ENCODE data around the gene RAB3GAP2. TPM values are rescaled to one million over a fixed set of nuclear protein-coding genes. Genes with fewer than 3 reads are reported as not detected.
"Not testable (repeated sequence)": the region's sequence is repeated elsewhere in the genome, so short reads cannot be mapped to it uniquely, and the experiment has no call there.

Gene RAB3GAP2
- total RNA-seq, 6 experiments from 2014 or later: 13.3 to 20.4 (median 18.4) TPM

DNA sequence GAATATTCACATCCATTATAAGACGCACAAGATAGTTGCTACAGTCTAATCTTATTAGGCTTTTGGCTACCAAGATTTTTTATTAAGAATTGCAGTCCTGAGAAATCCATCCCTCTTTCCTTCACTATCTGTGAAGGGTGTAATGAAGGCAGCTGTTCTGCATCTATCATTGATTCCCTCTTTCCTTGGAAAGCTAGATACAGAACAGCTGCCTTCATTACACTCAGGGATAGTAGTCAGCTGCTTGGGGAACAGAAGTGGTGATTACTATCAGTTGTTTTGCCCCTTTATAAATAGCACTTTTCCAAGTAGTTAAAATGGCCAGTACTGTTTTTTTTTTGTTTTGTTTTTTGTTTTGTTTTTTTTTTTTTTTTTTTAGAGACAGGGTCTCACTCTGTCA is 108.1 kb downstream of the RAB3GAP2 start:
- 100% methylated on average over 1 of the region's 1 CpG for WGBS (ENCODE audit: insufficient coverage, low coverage, low lambda C conversion rate, missing lambda C conversion rate)
- intact Hi-C loops (cut with DNase I): no loop called here
- H3K9me3 ChIP-seq: no peaks in the 10 kb centered on the region
- ATAC-seq (no peak), DNase-seq (no peak)
- H3K4me1 ChIP-seq: no peaks in the 10 kb centered on the region
- TF ChIP-seq, protein P1, sequence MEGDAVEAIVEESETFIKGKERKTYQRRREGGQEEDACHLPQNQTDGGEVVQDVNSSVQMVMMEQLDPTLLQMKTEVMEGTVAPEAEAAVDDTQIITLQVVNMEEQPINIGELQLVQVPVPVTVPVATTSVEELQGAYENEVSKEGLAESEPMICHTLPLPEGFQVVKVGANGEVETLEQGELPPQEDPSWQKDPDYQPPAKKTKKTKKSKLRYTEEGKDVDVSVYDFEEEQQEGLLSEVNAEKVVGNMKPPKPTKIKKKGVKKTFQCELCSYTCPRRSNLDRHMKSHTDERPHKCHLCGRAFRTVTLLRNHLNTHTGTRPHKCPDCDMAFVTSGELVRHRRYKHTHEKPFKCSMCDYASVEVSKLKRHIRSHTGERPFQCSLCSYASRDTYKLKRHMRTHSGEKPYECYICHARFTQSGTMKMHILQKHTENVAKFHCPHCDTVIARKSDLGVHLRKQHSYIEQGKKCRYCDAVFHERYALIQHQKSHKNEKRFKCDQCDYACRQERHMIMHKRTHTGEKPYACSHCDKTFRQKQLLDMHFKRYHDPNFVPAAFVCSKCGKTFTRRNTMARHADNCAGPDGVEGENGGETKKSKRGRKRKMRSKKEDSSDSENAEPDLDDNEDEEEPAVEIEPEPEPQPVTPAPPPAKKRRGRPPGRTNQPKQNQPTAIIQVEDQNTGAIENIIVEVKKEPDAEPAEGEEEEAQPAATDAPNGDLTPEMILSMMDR (IDR thresholded peaks at IDR 0.05): no peak
- TF ChIP-seq POLR2A (IDR thresholded peaks at IDR 0.05): no peak
- H3K27me3 ChIP-seq: no peaks in the 10 kb centered on the region
- no peak overlapping the region for H3K4me3 ChIP-seq
- no peak overlapping the region for H3K27ac ChIP-seq
- H3K36me3 ChIP-seq: peaks cover 6 to 34% (median 9%) of the 10 kb centered on the region in 4 donors

DNA sequence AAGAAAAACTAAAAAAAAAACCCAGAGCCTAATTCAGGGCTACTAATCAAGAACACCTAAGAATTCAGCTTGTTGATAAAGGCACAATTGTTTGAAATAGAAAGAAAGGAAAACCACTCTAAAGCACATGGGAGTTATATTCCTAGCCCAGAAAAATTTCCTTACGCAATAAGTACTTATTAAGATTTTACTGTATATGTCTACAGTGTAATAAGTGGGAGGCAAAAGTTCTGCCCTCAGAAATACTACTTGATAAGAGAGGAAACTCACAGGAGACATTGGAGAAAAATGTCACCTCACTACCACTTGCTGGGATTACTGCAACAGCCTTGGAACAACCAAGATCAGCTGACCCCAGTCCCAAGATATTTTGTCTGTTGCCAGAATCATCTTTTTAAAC is 112.2 kb downstream of the RAB3GAP2 start:
- Histone ChIP-seq H3K27ac (no peak overlapping the region), H3K4me1 (no peaks in the 10 kb centered on the region), H3K4me3 (no peak overlapping the region), H3K27me3 (no peaks in the 10 kb centered on the region), H3K9me3 (no peaks in the 10 kb centered on the region), H3K36me3 (peaks cover 0 to 27% (median 16%) of the 10 kb centered on the region in 4 donors)
- intact Hi-C loops (cut with DNase I): no loop called here
- TF ChIP-seq, protein P1 (IDR thresholded peaks at IDR 0.05): no peak
- no peak for TF ChIP-seq POLR2A (IDR thresholded peaks at IDR 0.05)
- ATAC-seq (no peak), DNase-seq (no peak)
- WGBS (ENCODE audit: insufficient coverage, low coverage, low lambda C conversion rate, missing lambda C conversion rate): 100% methylated on average over 1 of the region's 1 CpG

DNA sequence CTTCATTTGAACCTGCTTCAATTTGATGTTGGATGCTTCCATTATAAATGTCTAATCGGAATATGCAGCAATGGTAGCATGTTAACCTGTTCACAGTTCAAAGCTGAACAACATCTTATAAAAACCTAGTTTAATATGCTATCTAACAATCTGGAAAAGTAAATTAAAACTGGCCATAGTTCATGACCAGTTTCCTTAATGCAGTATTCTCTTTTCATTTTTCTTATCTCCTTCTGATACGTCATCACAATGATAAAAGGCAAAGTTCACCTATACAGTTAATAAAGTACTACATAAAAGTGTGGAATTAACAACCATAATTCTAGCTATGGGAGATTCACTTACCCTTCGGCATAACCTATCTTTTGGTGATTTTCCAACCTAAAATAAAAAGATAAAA is 113.2 kb downstream of the RAB3GAP2 start:
- no peak overlapping the region for H3K4me3 ChIP-seq
- intact Hi-C loops (cut with DNase I): no loop called here
- H3K27me3 ChIP-seq: no peaks in the 10 kb centered on the region
- no peak overlapping the region for H3K27ac ChIP-seq
- DNase-seq: no peak
- H3K9me3 ChIP-seq: no peaks in the 10 kb centered on the region
- TF ChIP-seq, protein P1 (IDR thresholded peaks at IDR 0.05): no peak
- TF ChIP-seq POLR2A (IDR thresholded peaks at IDR 0.05): no peak
- no peaks in the 10 kb centered on the region for H3K4me1 ChIP-seq
- H3K36me3 ChIP-seq: peaks cover 0 to 26% (median 17%) of the 10 kb centered on the region in 4 donors
- 91% methylated on average over 3 of the region's 3 CpGs for WGBS (ENCODE audit: insufficient coverage, low coverage, low lambda C conversion rate, missing lambda C conversion rate)
- no peak for ATAC-seq

DNA sequence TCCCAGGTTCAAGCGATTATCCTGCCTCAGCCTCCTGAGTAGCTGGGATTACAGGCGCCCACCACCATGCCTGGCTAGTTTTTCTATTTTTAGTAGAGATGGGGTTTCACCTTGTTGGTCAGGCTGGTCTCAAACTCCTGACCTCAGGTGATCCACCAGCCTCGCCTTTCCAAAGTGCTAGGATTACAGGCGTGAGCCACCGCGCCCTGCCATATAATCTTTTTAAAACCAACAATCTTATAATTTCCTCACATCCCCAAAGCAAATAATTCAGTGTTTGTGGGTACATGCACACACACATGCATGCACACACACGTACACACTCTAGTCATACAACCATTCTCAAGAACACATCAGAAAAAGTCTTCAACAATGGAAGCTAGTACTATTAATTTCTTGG is 113.7 kb downstream of the RAB3GAP2 start:
- ATAC-seq; DNase-seq; H3K9me3 ChIP-seq; H3K27me3 ChIP-seq; H3K4me1 ChIP-seq; intact Hi-C loops (cut with DNase I); H3K4me3 ChIP-seq; H3K27ac ChIP-seq: not testable (repeated sequence)
- WGBS (ENCODE audit: insufficient coverage, low coverage, low lambda C conversion rate, missing lambda C conversion rate): 98% methylated on average over 7 of the region's 7 CpGs
- H3K36me3 ChIP-seq: peaks cover 0 to 29% (median 17%) of the 10 kb centered on the region in 4 donors

DNA sequence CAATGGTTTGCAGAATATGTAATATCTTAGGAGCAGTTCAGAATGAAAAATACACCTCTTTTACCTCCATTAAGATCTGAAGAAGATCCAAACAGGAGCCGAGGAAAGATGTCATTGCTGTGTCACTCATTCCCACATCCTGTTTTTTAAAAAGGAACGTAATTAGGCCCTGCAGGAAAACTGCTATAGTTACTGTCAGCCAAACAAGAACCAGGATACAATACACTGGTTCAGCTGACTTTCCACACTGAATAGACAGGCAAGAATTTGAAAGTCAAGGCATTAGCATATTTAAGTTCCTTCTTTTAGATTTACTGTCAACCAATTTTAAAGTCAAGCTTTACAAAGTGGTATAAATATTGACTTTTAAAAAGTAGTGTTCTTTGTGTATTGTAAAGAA is 114.5 kb downstream of the RAB3GAP2 start:
- H3K36me3 ChIP-seq: peaks cover 0 to 31% (median 19%) of the 10 kb centered on the region in 4 donors
- no peak overlapping the region for H3K27ac ChIP-seq
- ATAC-seq (no peak), DNase-seq (no peak)
- H3K27me3 ChIP-seq: no peaks in the 10 kb centered on the region
- intact Hi-C loops (cut with DNase I): no loop called here
- 37% methylated on average over 2 of the region's 2 CpGs for WGBS (ENCODE audit: insufficient coverage, low coverage, low lambda C conversion rate, missing lambda C conversion rate)
- no peak overlapping the region for H3K4me3 ChIP-seq
- TF ChIP-seq POLR2A (IDR thresholded peaks at IDR 0.05): no peak
- TF ChIP-seq, protein P1 (IDR thresholded peaks at IDR 0.05): no peak
- no peaks in the 10 kb centered on the region for H3K4me1 ChIP-seq
- H3K9me3 ChIP-seq: no peaks in the 10 kb centered on the region

Data from right lobe of liver (tissue), 6 donors.